CD4-positive, alpha-beta T cell (primary cell): ENCODE measurements around the gene ACTR3. TPM values are rescaled to one million over a fixed set of nuclear protein-coding genes. Genes with fewer than 3 reads are reported as not detected.

Experiments
- ATAC-seq: fragments of 200-7000 bp; cut with Tn5 transposase; one replicate; pipeline ENCODE4 v1.10.0; 2022; ENCODE audit warnings: mild to moderate bottlenecking; ENCODE audit not compliant: poor library complexity
- CTCF ChIA-PET: fragments of 350-600 bp; sonication (Branson Sonifier 250); formaldehyde crosslinking; loops from one replicate; lab custom pipeline; 2021; ENCODE audit warnings: antibody characterized with exemption, inconsistent platforms; lab: Charles Lee
- POLR2A ChIA-PET: fragments of 350-600 bp; sonication (Branson Sonifier 250); formaldehyde crosslinking; loops from one replicate; lab custom pipeline; 2021; ENCODE audit warnings: antibody characterized with exemption, inconsistent platforms; lab: Charles Lee
- DNase-seq, 14 experiments: peaks; one replicate each; pipeline ENCODE4 v3.0.0-alpha.2; 2013 to 2020; ENCODE audit warnings: mixed read lengths in 2 of 14
- H3K27ac ChIP-seq, 2 donors: one replicate each; pipeline versions ENCODE4 v1.5.1 to v1.7.0; 2013; ENCODE audit warnings: low read length in 2 of 2, low read depth in 1 of 2, mild to moderate bottlenecking in 1 of 2
- H3K27me3 ChIP-seq, 2 experiments: 1 replicate in 1 of 2; 2 replicates in 1 of 2; pipeline versions ENCODE4 v1.6.1 to v1.7.0; 2013; ENCODE audit warnings: low read length in 2 of 2, control low read depth in 1 of 2, mild to moderate bottlenecking in 1 of 2, moderate library complexity in 1 of 2; ENCODE audit not compliant: insufficient read depth in 2 of 2, control insufficient read depth in 1 of 2
- H3K36me3 ChIP-seq: one replicate; pipeline ENCODE4 v1.6.1; 2013; ENCODE audit warnings: low read length, control low read depth; ENCODE audit not compliant: insufficient read depth
- H3K4me1 ChIP-seq: one replicate; pipeline ENCODE4 v1.6.1; 2013; ENCODE audit warnings: low read length, control low read depth; ENCODE audit not compliant: insufficient read depth
- H3K4me3 ChIP-seq: one replicate; pipeline ENCODE4 v1.5.1; 2013; ENCODE audit warnings: mild to moderate bottlenecking, low read length, moderate library complexity
- H3K9me3 ChIP-seq, 2 experiments: 1 replicate in 1 of 2; 2 replicates in 1 of 2; pipeline versions ENCODE4 v1.6.1 to v1.7.0; 2013; ENCODE audit warnings: low read length in 2 of 2, mild to moderate bottlenecking in 2 of 2, control low read depth in 1 of 2, moderate library complexity in 1 of 2; ENCODE audit not compliant: control insufficient read depth in 1 of 2, insufficient read depth in 1 of 2
- H3K27ac Mint-ChIP-seq: one replicate; pipeline ENCODE4 v1.8.0; 2020; ENCODE audit warnings: mixed read lengths
- H3K27me3 Mint-ChIP-seq: one replicate; pipeline ENCODE4 v1.8.0; 2021; ENCODE audit warnings: mixed read lengths
- H3K36me3 Mint-ChIP-seq: one replicate; pipeline ENCODE4 v1.8.0; 2021; ENCODE audit warnings: low read depth, mixed read lengths
- H3K4me1 Mint-ChIP-seq: one replicate; pipeline ENCODE4 v1.8.0; 2021; ENCODE audit warnings: low read depth, mixed read lengths
- H3K4me3 Mint-ChIP-seq: one replicate; pipeline ENCODE4 v1.8.0; 2020; ENCODE audit warnings: mild to moderate bottlenecking, mixed read lengths
- H3K9me3 Mint-ChIP-seq: one replicate; pipeline ENCODE4 v1.8.0; 2020; ENCODE audit warnings: mixed read lengths
- intact Hi-C, 2 experiments: fragments of 100-400 bp; cut with DNase I in 1 of 2; cut with micrococcal nuclease in 1 of 2; formaldehyde crosslinking; loops; one replicate each; pipeline versions ENCODE4 v1.15.1 to v1.9.0; 2023 to 2025; cut with DNase I, micrococcal nuclease
- total RNA-seq, 174 experiments: library from RNA in 2 of 174; stranded (reverse) in 2 of 174; gene quantifications; one replicate each; pipeline ENCODE4 v1.2.3 and lab custom pipeline; 2021 to 2026
- TF ChIP-seq, protein P1 (sequence below): fragments of 200-600 bp; IDR thresholded peaks from one replicate; pipeline ENCODE4 v1.8.0; 2022; ENCODE audit warnings: antibody characterized with exemption, mild to moderate bottlenecking

The ACTR3 gene
- total RNA-seq, 2 experiments from 2014 or later: 118 to 123 TPM

DNA sequence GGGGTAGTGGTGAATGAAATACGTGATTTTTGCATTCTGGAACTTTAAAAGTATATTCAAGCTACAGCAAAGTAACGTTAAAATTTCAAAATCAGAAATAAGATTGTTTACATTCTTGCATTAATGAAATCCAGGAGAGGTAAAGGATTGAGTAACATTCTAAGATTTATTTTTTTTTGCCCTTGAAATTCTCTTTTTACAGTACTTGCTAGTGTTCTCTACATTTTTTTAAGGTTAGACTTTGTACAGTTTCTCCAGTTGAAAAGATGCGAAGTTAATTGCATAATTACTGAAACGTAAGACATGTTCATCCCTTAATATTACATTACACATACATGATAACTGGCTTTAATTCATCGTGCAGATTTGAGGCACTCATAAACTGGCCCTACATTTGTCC, 74.5 kb downstream of the ACTR3 start:
- Histone ChIP-seq H3K4me3 (no peak overlapping the region), H3K27me3 (no peaks in the 10 kb centered on the region), H3K9me3 (no peaks in the 10 kb centered on the region), H3K4me1 (no peaks in the 10 kb centered on the region), H3K36me3 (peaks cover 18% of the 10 kb centered on the region), H3K27ac (no peak overlapping the region)
- Mint-ChIP-seq H3K27me3 (no peaks in the 10 kb centered on the region), H3K9me3 (no peaks in the 10 kb centered on the region), H3K36me3 (peaks cover 18% of the 10 kb centered on the region), H3K4me3 (no peak overlapping the region), H3K4me1 (peaks cover 22% of the 10 kb centered on the region), H3K27ac (peak overlapping the region; percentile 25)
- no peak for DNase-seq
- no peak for ATAC-seq
- TF ChIP-seq, protein P1, sequence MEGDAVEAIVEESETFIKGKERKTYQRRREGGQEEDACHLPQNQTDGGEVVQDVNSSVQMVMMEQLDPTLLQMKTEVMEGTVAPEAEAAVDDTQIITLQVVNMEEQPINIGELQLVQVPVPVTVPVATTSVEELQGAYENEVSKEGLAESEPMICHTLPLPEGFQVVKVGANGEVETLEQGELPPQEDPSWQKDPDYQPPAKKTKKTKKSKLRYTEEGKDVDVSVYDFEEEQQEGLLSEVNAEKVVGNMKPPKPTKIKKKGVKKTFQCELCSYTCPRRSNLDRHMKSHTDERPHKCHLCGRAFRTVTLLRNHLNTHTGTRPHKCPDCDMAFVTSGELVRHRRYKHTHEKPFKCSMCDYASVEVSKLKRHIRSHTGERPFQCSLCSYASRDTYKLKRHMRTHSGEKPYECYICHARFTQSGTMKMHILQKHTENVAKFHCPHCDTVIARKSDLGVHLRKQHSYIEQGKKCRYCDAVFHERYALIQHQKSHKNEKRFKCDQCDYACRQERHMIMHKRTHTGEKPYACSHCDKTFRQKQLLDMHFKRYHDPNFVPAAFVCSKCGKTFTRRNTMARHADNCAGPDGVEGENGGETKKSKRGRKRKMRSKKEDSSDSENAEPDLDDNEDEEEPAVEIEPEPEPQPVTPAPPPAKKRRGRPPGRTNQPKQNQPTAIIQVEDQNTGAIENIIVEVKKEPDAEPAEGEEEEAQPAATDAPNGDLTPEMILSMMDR: no peak
- POLR2A ChIA-PET: no interaction called here
- CTCF ChIA-PET: no interaction called here
- intact Hi-C loops: no loop called here

DNA sequence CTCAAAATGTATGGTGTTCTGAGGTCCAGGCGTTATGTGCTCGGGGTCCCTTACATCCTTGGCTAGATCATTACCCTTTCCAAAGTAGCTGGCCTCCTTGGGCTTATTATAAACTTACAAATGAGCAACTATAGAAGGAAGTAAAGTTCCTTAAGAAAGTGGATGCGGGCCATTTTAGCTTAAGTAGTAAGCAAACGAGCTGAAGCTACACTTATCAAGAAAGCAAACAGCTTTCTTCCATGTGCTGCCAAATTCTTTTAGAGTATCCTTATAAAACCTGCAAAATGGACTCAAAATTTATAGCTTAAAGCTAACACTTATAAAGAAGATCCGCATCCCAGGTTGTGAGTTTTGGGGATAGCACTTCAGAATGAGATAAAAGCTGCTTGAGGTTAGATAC, 75.3 kb downstream of the ACTR3 start:
- Mint-ChIP-seq H3K4me3 (no peak overlapping the region), H3K27me3 (no peaks in the 10 kb centered on the region), H3K27ac (peak overlapping the region; percentile 68), H3K9me3 (no peaks in the 10 kb centered on the region), H3K36me3 (peaks cover 11% of the 10 kb centered on the region), H3K4me1 (peaks cover 22% of the 10 kb centered on the region)
- CTCF ChIA-PET: interaction anchor here (1.2 kb wide), 1 partner anchor 14 kb away, joined by 3 read pairs; no protein-coding TSS in a partner anchor
- no peak overlapping the region for H3K4me3 ChIP-seq
- H3K4me1 ChIP-seq: no peaks in the 10 kb centered on the region
- no peak for DNase-seq
- no peak for ATAC-seq
- H3K9me3 ChIP-seq: no peaks in the 10 kb centered on the region
- intact Hi-C loops: no loop called here
- no peaks in the 10 kb centered on the region for H3K27me3 ChIP-seq
- no peak overlapping the region for H3K27ac ChIP-seq
- H3K36me3 ChIP-seq: peaks cover 10% of the 10 kb centered on the region
- TF ChIP-seq, protein P1: no peak
- POLR2A ChIA-PET: interaction anchor here (0.6 kb wide), 1 partner anchor 89 kb away, joined by 3 read pairs; no protein-coding TSS in a partner anchor

DNA sequence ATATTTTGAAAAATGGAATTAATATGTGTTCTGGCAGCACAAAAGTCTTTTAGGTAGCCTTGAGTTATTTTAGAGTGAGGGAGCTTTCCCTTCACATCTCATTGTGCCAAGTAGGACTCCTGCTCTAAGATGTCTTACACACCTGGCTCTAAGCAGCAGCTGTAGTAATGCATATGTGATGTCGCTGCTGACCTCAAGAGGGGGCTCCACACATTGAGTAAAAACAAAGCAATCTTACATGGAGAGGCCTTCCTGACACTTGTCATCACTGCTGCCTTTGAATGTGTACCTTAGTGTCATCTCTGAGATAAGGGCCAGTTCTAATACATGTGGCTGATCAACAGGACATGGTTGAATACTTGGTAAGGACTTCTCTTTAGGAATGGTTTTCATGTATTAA, 75.8 kb downstream of the ACTR3 start:
- Histone ChIP-seq H3K36me3 (peaks cover 10% of the 10 kb centered on the region), H3K4me3 (no peak overlapping the region), H3K27ac (no peak overlapping the region), H3K27me3 (no peaks in the 10 kb centered on the region), H3K4me1 (no peaks in the 10 kb centered on the region), H3K9me3 (no peaks in the 10 kb centered on the region)
- ATAC-seq (peak; percentile 98), DNase-seq (peak in 8 of 14 experiments; percentile 10 to 64 (median 31))
- Mint-ChIP-seq H3K9me3 (no peaks in the 10 kb centered on the region), H3K27me3 (no peaks in the 10 kb centered on the region), H3K27ac (peak overlapping the region; percentile 68), H3K4me3 (no peak overlapping the region), H3K4me1 (peaks cover 22% of the 10 kb centered on the region), H3K36me3 (peaks cover 6% of the 10 kb centered on the region)
- intact Hi-C loops: no loop called here
- CTCF ChIA-PET: interaction anchor here (1.2 to 1.5 kb wide), 2 partner anchors 13 to 16 kb away, joined by 3 read pairs; no protein-coding TSS in a partner anchor
- TF ChIP-seq, protein P1: peak; percentile 53
- POLR2A ChIA-PET: interaction anchor here (0.6 kb wide), 1 partner anchor 89 kb away, joined by 3 read pairs; no protein-coding TSS in a partner anchor
